NCI-H2107 treated with DMSO at 0.1 percent for 48 hours (cell line): ENCODE data around the gene CNNM1.

Experiments
- DNase-seq: peaks from one replicate; lab custom pipeline; 2025; ENCODE audit not compliant: unreplicated experiment; lab: John Stamatoyannopoulos, UW

CNNM1 gene

GRCh38 chr10:99443500-99443899, 114.3 kb downstream of the CNNM1 start:
- no peak for DNase-seq
